CD4-positive, alpha-beta T cell treated with Interleukin-17A for 4 hours (primary cell): ENCODE measurements around the gene GABRG3.

Source experiments
- DNase-seq: peaks from one replicate; pipeline ENCODE4 v3.0.0-alpha.2; 2020; ENCODE audit warnings: mixed read lengths

GABRG3 gene

GRCh38 chr15:26970712-26971210, at the start of gene GABRG3:
GABRG3 (plus strand) TSS chr15:26971181.
- DNase-seq, result no peak

- DNase-seq, result no peak
Measured at GRCh38 chr15:26921433-26921832, 49.5 kb upstream of the GABRG3 start.

- no peak for DNase-seq
Measured at GRCh38 chr15:26926081-26926480, 44.9 kb upstream of the GABRG3 start.

GRCh38 chr15:26928051-26928450, 42.9 kb upstream of the GABRG3 start:
- DNase-seq, result no peak

- no peak for DNase-seq
Measured at GRCh38 chr15:26929588-26929987, 41.4 kb upstream of the GABRG3 start.

- DNase-seq, result no peak
Measured at GRCh38 chr15:26934848-26935247, 36.1 kb upstream of the GABRG3 start.

GRCh38 chr15:26935322-26935721, 35.7 kb upstream of the GABRG3 start:
- DNase-seq, result no peak

- no peak for DNase-seq
Measured at GRCh38 chr15:26936502-26936901, 34.5 kb upstream of the GABRG3 start.

GRCh38 chr15:26937134-26937533, 33.8 kb upstream of the GABRG3 start:
- DNase-seq, result no peak

- no peak for DNase-seq
Measured at GRCh38 chr15:26939398-26939797, 31.6 kb upstream of the GABRG3 start.

- no peak for DNase-seq
Measured at GRCh38 chr15:26941489-26941888, 29.5 kb upstream of the GABRG3 start.

GRCh38 chr15:26943866-26944265, 27.1 kb upstream of the GABRG3 start:
- no peak for DNase-seq

GRCh38 chr15:26945046-26945445, 25.9 kb upstream of the GABRG3 start:
- no peak for DNase-seq

- DNase-seq, result no peak
Measured at GRCh38 chr15:26950001-26950400, 21.0 kb upstream of the GABRG3 start.

GRCh38 chr15:26954403-26954802, 16.6 kb upstream of the GABRG3 start:
- no peak for DNase-seq

GRCh38 chr15:26967719-26968269, 3.2 kb upstream of the GABRG3 start:
- DNase-seq, result no peak

- no peak for DNase-seq
Measured at GRCh38 chr15:26968806-26969205, 2.2 kb upstream of the GABRG3 start.

GRCh38 chr15:26971271-26972018, 464 bp downstream of the GABRG3 start:
- no peak for DNase-seq

- no peak for DNase-seq
Measured at GRCh38 chr15:26972636-26973035, 1.7 kb downstream of the GABRG3 start.

GRCh38 chr15:26974120-26974780, 3.3 kb downstream of the GABRG3 start:
- DNase-seq, result no peak

GRCh38 chr15:26981492-26981891, 10.5 kb downstream of the GABRG3 start:
- no peak for DNase-seq

GRCh38 chr15:26983822-26984221, 12.8 kb downstream of the GABRG3 start:
- no peak for DNase-seq

- DNase-seq, result no peak
Measured at GRCh38 chr15:26985050-26985449, 14.1 kb downstream of the GABRG3 start.

- no peak for DNase-seq
Measured at GRCh38 chr15:26996250-26996649, 25.3 kb downstream of the GABRG3 start.
